Gastroesophageal sphincter (tissue), 4 donors: Measurements from ENCODE around the gene C20orf144. TPM values are rescaled to one million over a fixed set of nuclear protein-coding genes. Genes with fewer than 3 reads are reported as not detected.
"Not testable (repeated sequence)": the region's sequence is repeated elsewhere in the genome, so short reads cannot be mapped to it uniquely, and the experiment has no call there.

Source experiments
- ATAC-seq: fragments of 150-250 bp; one replicate; pipeline ENCODE4 v1.9.1; 2016; ENCODE audit warnings: mild to moderate bottlenecking, moderate library complexity
- H3K27ac ChIP-seq, 4 donors: fragments of 200-600 bp; sonication (generic) in 3 of 4; 1 replicate in 3 of 4; 2 replicates in 1 of 4; pipeline ENCODE4 v1.5.1; 2016 to 2019
- H3K27me3 ChIP-seq: fragments of 200-600 bp; sonication (generic); one replicate; pipeline ENCODE4 v1.5.1; 2019
- H3K36me3 ChIP-seq, 2 donors: fragments of 200-600 bp; sonication (generic); one replicate each; pipeline ENCODE4 v1.5.1; 2019; ENCODE audit warnings: control low read depth in 1 of 2
- H3K4me1 ChIP-seq, 3 donors: fragments of 200-600 bp; sonication (generic); 1 replicate in 2 of 3; 2 replicates in 1 of 3; pipeline ENCODE4 v1.5.1; 2016 to 2019; ENCODE audit warnings: control low read depth in 2 of 3
- H3K4me3 ChIP-seq, 2 donors: fragments of 200-600 bp; sonication (generic); one replicate each; pipeline ENCODE4 v1.5.1; 2019; ENCODE audit warnings: mild to moderate bottlenecking in 1 of 2, moderate library complexity in 1 of 2
- H3K9me3 ChIP-seq, 3 donors: fragments of 200-600 bp; sonication (generic); one replicate each; pipeline ENCODE4 v1.5.1; 2017 to 2019; ENCODE audit warnings: control low read depth in 2 of 3
- EP300 ChIP-seq: sonication (generic); formaldehyde crosslinking; IDR thresholded peaks from one replicate; pipeline ENCODE4 v1.6.1; 2017; ENCODE audit warnings: antibody characterized with exemption, mild to moderate bottlenecking
- POLR2A ChIP-seq, 2 donors: fragments of 450-650 bp; IDR thresholded peaks; one replicate each; pipeline ENCODE4 v1.6.1; 2017; ENCODE audit warnings: antibody characterized with exemption in 2 of 2, mild to moderate bottlenecking in 2 of 2, moderate library complexity in 1 of 2
- POLR2AphosphoS5 ChIP-seq: sonication (generic); formaldehyde crosslinking; IDR thresholded peaks from one replicate; pipeline ENCODE4 v1.6.1; 2017; ENCODE audit warnings: antibody characterized with exemption
- WGBS, 2 donors: methylation state at CpG; one replicate each; pipeline ENCODE4 v1.1.5; 2018; ENCODE audit warnings: low coverage in 1 of 2; 5-methylcytosine and 5-hydroxymethylcytosine counted together
- total RNA-seq, 4 donors: library from RNA; depleted of rRNA; stranded (reverse); fragments of >200 nt; gene quantifications; one replicate each; pipeline ENCODE4 v1.1.0, GENCODE V29; 2016
- TF ChIP-seq, protein P1 (sequence below), 4 experiments: fragments of 200-600 bp in 2 of 4; fragments of 450-650 bp in 2 of 4; sonication (generic) in 1 of 4; IDR thresholded peaks; one replicate each; pipeline ENCODE4 v1.5.1; 2017 to 2019; ENCODE audit warnings: antibody characterized with exemption in 4 of 4, mild to moderate bottlenecking in 2 of 4, moderate library complexity in 2 of 4

The C20orf144 gene
- total RNA-seq, 4 donors from 2014 or later = not detected

DNA sequence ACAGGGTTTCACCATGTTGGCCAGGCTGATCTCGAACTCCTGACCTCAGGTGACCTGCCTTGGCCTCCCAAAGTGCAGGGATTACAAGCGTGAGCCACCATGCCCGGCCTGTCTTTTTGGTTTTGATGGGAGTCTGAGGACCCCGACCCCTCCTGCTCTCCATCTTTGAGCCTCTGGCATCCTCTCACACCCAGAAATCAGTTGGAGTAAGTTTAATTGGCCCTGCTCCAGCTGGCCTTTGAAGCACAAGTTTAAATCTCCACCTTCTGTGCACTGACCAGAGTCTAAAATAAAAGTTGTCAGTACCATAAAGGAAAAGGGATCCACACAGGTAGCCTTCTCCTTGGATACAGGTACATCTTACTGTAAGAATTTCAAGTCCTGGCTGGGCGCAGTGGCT is 15.9 kb upstream of the C20orf144 start:
- Histone ChIP-seq H3K27ac (no peak overlapping the region), H3K9me3 (no peaks in the 10 kb centered on the region), H3K4me3 (no peak overlapping the region), H3K4me1 (peaks cover 0 to 31% (median 15%) of the 10 kb centered on the region in 3 donors), H3K36me3 (peaks cover 0 to 49% of the 10 kb centered on the region in 2 donors), H3K27me3 (no peaks in the 10 kb centered on the region)
- no peak for TF ChIP-seq POLR2AphosphoS5
- TF ChIP-seq POLR2A (IDR thresholded peaks at IDR 0.05) = no peak
- no peak for TF ChIP-seq EP300
- TF ChIP-seq, protein P1, sequence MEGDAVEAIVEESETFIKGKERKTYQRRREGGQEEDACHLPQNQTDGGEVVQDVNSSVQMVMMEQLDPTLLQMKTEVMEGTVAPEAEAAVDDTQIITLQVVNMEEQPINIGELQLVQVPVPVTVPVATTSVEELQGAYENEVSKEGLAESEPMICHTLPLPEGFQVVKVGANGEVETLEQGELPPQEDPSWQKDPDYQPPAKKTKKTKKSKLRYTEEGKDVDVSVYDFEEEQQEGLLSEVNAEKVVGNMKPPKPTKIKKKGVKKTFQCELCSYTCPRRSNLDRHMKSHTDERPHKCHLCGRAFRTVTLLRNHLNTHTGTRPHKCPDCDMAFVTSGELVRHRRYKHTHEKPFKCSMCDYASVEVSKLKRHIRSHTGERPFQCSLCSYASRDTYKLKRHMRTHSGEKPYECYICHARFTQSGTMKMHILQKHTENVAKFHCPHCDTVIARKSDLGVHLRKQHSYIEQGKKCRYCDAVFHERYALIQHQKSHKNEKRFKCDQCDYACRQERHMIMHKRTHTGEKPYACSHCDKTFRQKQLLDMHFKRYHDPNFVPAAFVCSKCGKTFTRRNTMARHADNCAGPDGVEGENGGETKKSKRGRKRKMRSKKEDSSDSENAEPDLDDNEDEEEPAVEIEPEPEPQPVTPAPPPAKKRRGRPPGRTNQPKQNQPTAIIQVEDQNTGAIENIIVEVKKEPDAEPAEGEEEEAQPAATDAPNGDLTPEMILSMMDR (IDR thresholded peaks at IDR 0.05) = no peak
- WGBS, 2 donors = 80 to 95% methylated on average over 4 of the region's 5 CpGs
- no peak for ATAC-seq

GRCh38 chr20:33646959-33647602 is 15.0 kb upstream of the C20orf144 start:
- WGBS, 2 donors = 81 to 87% methylated on average over 7 to 10 of the region's 14 CpGs
- peak overlapping the region in 2 of 4 donors; percentile 20 to 26 for H3K27ac ChIP-seq

GRCh38 chr20:33647603-33648395 is 14.3 kb upstream of the C20orf144 start:
- H3K4me3 ChIP-seq = no peak overlapping the region
- peak; percentile 35 for ATAC-seq
- 75 to 76% methylated on average over 5 to 6 of the region's 11 CpGs for WGBS, 2 donors

More at GRCh38 chr20:33646959-33647602, 15.0 kb upstream of the C20orf144 start:
- Histone ChIP-seq H3K4me1 (peaks cover 0 to 31% (median 15%) of the 10 kb centered on the region in 3 donors), H3K36me3 (peaks cover 0 to 41% of the 10 kb centered on the region in 2 donors)
- not testable (repeated sequence) for H3K4me3 ChIP-seq, H3K9me3 ChIP-seq, ATAC-seq, H3K27me3 ChIP-seq

GRCh38 chr20:33648396-33649004 is 13.6 kb upstream of the C20orf144 start:
- Histone ChIP-seq H3K9me3 (no peaks in the 10 kb centered on the region), H3K27me3 (no peaks in the 10 kb centered on the region), H3K4me3 (no peak overlapping the region), H3K36me3 (peaks cover 0 to 26% of the 10 kb centered on the region in 2 donors), H3K4me1 (peaks cover 0 to 41% (median 19%) of the 10 kb centered on the region in 3 donors), H3K27ac (peak overlapping the region in 1 of 4 donors; percentile 10)
- 63 to 79% methylated on average over 5 of the region's 14 CpGs for WGBS, 2 donors
- ATAC-seq = no peak
- TF ChIP-seq, protein P1 (IDR thresholded peaks at IDR 0.05) = no peak
- no peak for TF ChIP-seq EP300
- no peak for TF ChIP-seq POLR2A (IDR thresholded peaks at IDR 0.05)
- TF ChIP-seq POLR2AphosphoS5 = no peak

More at GRCh38 chr20:33647603-33648395, 14.3 kb upstream of the C20orf144 start:
- H3K9me3 ChIP-seq = no peaks in the 10 kb centered on the region
- H3K27ac ChIP-seq = peak overlapping the region in 2 of 4 donors; percentile 20 to 26
- TF ChIP-seq POLR2A (IDR thresholded peaks at IDR 0.05) (no peak), EP300 (no peak)
- H3K27me3 ChIP-seq = no peaks in the 10 kb centered on the region
- peaks cover 0 to 34% (median 15%) of the 10 kb centered on the region in 3 donors for H3K4me1 ChIP-seq
- H3K36me3 ChIP-seq = peaks cover 0 to 33% of the 10 kb centered on the region in 2 donors

GRCh38 chr20:33649201-33649681 is 12.9 kb upstream of the C20orf144 start:
- peak overlapping the region in 3 of 4 donors; percentile 22 to 31 (median 27) for H3K27ac ChIP-seq
- no peaks in the 10 kb centered on the region for H3K9me3 ChIP-seq
- H3K4me3 ChIP-seq = no peak overlapping the region
- 39 to 81% methylated on average over 6 to 10 of the region's 19 CpGs for WGBS, 2 donors
- TF ChIP-seq POLR2AphosphoS5 (no peak), EP300 (no peak), POLR2A (IDR thresholded peaks at IDR 0.05) (no peak)
- TF ChIP-seq, protein P1 (IDR thresholded peaks at IDR 0.05) = no peak
- peaks cover 0 to 44% (median 24%) of the 10 kb centered on the region in 3 donors for H3K4me1 ChIP-seq
- no peaks in the 10 kb centered on the region for H3K27me3 ChIP-seq
- peak; percentile 52 for ATAC-seq
- H3K36me3 ChIP-seq = peaks cover 0 to 21% of the 10 kb centered on the region in 2 donors
